Skeletal muscle tissue (tissue), 4 donors: ENCODE measurements around the gene SLC47A2. TPM values are rescaled to one million over a fixed set of nuclear protein-coding genes. Genes with fewer than 3 reads are reported as not detected.
A peak's percentile ranks its signal among the peaks of the same experiment; 100 is the strongest.

Source experiments
- H3K27ac ChIP-seq: one replicate; pipeline ENCODE4 v1.7.0; 2013; ENCODE audit warnings: mild to moderate bottlenecking, low read depth, low read length, inconsistent platforms
- H3K27me3 ChIP-seq, 3 donors: one replicate each; pipeline ENCODE4 v1.7.0; 2013; ENCODE audit warnings: low read length in 3 of 3; ENCODE audit not compliant: control insufficient read depth in 3 of 3, insufficient read depth in 3 of 3
- H3K36me3 ChIP-seq, 3 donors: one replicate each; pipeline ENCODE4 v1.7.0; 2013; ENCODE audit warnings: low read length in 3 of 3; ENCODE audit not compliant: control insufficient read depth in 3 of 3, insufficient read depth in 3 of 3
- H3K4me1 ChIP-seq, 3 donors: one replicate each; pipeline ENCODE4 v1.7.0; 2013; ENCODE audit warnings: low read length in 3 of 3, mild to moderate bottlenecking in 3 of 3; ENCODE audit not compliant: control insufficient read depth in 3 of 3, insufficient read depth in 3 of 3
- H3K4me3 ChIP-seq, 3 donors: one replicate each; pipeline ENCODE4 v1.7.0; 2013; ENCODE audit warnings: low read length in 3 of 3
- H3K9ac ChIP-seq, 3 donors: one replicate each; pipeline ENCODE4 v1.7.0; 2013; ENCODE audit warnings: low read length in 3 of 3, mild to moderate bottlenecking in 3 of 3, moderate library complexity in 2 of 3, low read depth in 1 of 3
- H3K9me3 ChIP-seq, 3 donors: one replicate each; pipeline ENCODE4 v1.7.0; 2013; ENCODE audit warnings: low read length in 3 of 3; ENCODE audit not compliant: control insufficient read depth in 3 of 3
- total RNA-seq: library from RNA; depleted of rRNA; stranded (reverse); fragments of >200 nt; gene quantifications from one replicate; pipeline ENCODE4 v1.2.3, GENCODE V29; 2014
- donor health status: Osteomylitis.

The SLC47A2 gene
- total RNA-seq, 1 donor from 2014 or later, result not detected

DNA sequence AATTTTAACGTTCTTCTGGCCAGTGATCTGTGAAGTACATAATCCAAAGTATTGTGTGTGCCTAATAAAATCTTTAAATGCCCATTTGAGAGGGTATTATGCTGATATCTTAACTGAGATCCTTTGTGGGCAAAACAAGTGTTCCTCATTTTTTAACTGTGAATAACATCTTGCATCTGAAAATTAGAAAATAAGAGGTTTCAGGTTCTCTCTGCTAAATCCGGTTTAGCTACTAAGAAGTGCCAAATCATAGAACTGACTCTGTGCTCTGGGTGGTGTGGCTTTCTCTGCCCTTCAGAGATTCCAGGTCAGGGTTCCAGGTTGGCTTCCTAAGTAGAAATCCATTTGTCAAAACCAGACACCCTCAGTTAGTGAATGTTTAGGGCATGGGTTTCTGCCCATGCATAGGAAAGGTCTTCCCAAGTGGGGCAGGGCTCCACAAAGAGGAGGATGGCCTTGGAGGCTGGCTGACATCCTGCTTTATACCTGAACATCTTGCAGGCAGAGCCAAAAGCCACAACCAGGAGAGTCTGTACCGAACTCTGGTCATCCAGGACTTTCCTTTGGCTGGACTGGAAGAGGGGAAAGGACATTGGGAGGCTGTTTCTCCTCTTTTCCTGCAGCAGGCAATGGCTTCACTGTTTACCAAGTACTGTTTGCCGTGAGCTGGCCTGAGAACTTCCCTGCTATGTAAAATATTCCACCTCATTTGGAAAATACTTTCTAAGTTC lies 59.4 kb downstream of the SLC47A2 start:
- no peaks in the 10 kb centered on the region for H3K27me3 ChIP-seq
- peaks cover 20 to 43% (median 32%) of the 10 kb centered on the region in 3 donors for H3K36me3 ChIP-seq
- H3K4me3 ChIP-seq, result no peak overlapping the region
- H3K9me3 ChIP-seq, result no peaks in the 10 kb centered on the region
- no peak overlapping the region for H3K27ac ChIP-seq
- peaks cover 12 to 15% (median 12%) of the 10 kb centered on the region in 3 donors for H3K4me1 ChIP-seq
- no peak overlapping the region for H3K9ac ChIP-seq

DNA sequence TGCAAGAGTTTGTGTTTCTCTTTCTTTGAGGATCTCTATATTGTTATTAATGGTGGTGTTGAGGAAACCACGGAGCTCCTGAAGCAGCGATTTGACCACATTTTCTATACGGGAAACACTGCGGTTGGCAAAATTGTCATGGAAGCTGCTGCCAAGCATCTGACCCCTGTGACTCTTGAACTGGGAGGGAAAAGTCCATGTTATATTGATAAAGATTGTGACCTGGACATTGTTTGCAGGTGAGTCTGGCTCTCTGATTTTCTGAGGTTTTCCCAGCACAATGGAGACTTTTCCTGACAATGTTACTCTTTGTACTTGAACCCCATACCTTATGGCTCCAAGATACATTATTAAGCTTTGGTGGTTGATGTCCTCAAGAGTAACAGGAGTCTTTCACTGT lies 60.0 kb downstream of the SLC47A2 start:
- Histone ChIP-seq H3K4me1 (peaks cover 17 to 22% (median 17%) of the 10 kb centered on the region in 3 donors), H3K27me3 (no peaks in the 10 kb centered on the region), H3K36me3 (peaks cover 18 to 39% (median 32%) of the 10 kb centered on the region in 3 donors), H3K4me3 (no peak overlapping the region), H3K27ac (no peak overlapping the region), H3K9me3 (no peaks in the 10 kb centered on the region), H3K9ac (no peak overlapping the region)

DNA sequence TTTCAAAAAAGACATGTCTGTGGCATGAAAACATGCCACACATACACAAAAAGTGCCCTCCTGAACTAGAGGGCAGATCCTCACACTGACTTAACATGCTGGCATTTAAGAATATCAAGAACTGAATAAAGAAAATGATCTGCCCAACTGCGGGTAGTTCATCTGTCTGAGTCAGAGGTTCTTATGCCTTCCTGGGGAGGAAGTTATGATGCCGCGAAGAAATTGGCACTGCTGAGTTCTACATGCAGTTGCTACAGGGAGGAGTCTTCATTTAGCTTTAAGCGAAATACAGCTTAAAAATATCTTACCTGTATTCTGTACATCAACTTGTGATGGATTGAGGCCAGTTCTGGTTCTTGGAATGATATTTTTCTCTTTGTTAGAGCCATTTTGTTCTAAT lies 61.5 kb downstream of the SLC47A2 start:
- H3K9me3 ChIP-seq, result no peaks in the 10 kb centered on the region
- no peak overlapping the region for H3K9ac ChIP-seq
- no peak overlapping the region for H3K27ac ChIP-seq
- no peaks in the 10 kb centered on the region for H3K27me3 ChIP-seq
- peaks cover 18 to 38% (median 29%) of the 10 kb centered on the region in 3 donors for H3K36me3 ChIP-seq
- no peak overlapping the region for H3K4me3 ChIP-seq
- peaks cover 17 to 24% (median 24%) of the 10 kb centered on the region in 3 donors for H3K4me1 ChIP-seq

DNA sequence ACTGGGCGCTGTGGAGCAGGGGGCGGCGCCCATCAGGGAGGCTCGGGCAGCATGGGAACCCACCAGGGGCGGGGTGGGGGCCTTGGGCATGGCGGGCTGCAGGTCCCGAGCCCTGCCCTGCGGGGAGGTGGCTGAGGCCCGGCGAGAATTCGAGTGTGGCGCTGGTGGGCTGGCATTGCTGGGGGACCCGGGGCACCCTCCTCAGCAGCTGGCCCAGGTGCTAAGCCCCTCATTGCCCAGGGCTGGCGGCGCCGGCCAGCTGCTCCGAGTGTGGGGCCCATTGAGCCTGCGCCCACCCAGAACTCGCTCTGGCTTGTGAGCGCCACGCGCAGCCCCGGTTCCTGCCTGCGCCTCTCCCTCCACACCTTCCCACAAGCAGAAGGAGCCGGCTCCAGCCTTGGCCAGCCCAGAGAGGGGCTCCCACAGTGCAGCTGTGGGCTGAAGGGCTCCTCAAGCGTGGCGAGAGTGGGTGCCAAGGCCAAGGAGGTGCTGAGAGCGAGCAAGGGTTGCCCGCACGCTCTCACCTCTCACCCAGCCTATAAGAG lies 62.0 kb downstream of the SLC47A2 start:
- no peak overlapping the region for H3K4me3 ChIP-seq
- H3K27me3 ChIP-seq, result no peaks in the 10 kb centered on the region
- H3K9ac ChIP-seq, result no peak overlapping the region
- H3K4me1 ChIP-seq, result peaks cover 18 to 23% (median 21%) of the 10 kb centered on the region in 3 donors
- H3K9me3 ChIP-seq, result no peaks in the 10 kb centered on the region
- peaks cover 18 to 38% (median 29%) of the 10 kb centered on the region in 3 donors for H3K36me3 ChIP-seq
- no peak overlapping the region for H3K27ac ChIP-seq

DNA sequence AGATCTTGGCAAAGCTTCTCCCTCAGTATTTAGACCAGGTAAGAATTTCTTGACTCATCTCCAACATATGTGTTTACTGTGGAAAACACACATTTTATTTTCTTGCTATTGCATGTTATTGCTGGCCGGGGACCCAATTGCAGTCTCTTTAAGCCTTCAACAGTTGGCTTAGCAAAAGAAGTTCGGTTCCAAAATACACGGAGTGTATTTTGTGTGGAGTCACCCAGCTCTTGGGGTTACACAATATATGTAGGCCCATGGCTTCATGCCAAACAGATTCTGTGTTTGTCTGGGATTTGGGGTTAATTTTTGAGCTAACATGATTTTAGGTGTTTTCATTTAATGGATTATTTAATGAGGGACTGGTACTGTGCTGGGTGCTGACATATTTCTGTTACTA lies 63.8 kb downstream of the SLC47A2 start:
- H3K27ac ChIP-seq, result no peak overlapping the region
- H3K36me3 ChIP-seq, result peaks cover 18 to 32% (median 29%) of the 10 kb centered on the region in 3 donors
- H3K4me1 ChIP-seq, result peaks cover 21 to 28% (median 22%) of the 10 kb centered on the region in 3 donors
- no peak overlapping the region for H3K4me3 ChIP-seq
- H3K9me3 ChIP-seq, result no peaks in the 10 kb centered on the region
- H3K9ac ChIP-seq, result no peak overlapping the region
- no peaks in the 10 kb centered on the region for H3K27me3 ChIP-seq

DNA sequence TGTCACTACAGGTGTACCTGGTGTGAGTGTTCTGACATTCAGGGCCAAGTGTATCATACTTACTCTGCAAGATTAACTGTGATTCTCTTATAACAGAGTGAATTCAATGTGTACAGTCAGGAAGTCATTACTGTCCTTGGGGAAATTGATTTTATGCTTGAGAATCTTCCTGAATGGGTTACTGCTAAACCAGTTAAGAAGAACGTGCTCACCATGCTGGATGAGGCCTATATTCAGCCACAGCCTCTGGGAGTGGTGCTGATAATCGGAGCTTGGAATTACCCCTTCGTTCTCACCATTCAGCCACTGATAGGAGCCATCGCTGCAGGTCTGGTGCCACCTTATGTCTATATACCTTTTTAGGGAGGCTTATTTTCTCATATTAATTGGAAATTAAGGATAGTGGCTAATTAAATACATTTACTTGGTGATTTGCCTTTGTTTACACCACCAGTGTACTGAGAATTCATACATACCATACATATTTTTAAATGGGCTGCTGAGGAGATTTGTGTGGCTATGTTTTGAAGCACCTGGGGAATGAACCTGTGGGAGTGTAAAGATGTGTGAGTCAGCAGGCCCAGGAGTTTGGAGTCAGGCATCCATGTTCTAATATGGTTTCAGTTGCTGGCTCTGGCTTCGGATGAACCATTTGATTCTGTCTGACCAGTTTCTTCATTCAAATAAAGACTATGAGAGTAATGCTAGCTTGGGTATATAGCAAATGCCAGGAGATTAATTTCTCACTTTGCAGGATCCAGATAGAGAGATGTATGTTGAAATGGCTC lies 64.7 kb downstream of the SLC47A2 start:
- Histone ChIP-seq H3K27ac (no peak overlapping the region), H3K4me3 (peak overlapping the region in 1 of 3 donors; percentile 24), H3K4me1 (peaks cover 27 to 37% (median 30%) of the 10 kb centered on the region in 3 donors), H3K9ac (no peak overlapping the region), H3K9me3 (no peaks in the 10 kb centered on the region), H3K27me3 (no peaks in the 10 kb centered on the region), H3K36me3 (peaks cover 13 to 25% (median 22%) of the 10 kb centered on the region in 3 donors)

DNA sequence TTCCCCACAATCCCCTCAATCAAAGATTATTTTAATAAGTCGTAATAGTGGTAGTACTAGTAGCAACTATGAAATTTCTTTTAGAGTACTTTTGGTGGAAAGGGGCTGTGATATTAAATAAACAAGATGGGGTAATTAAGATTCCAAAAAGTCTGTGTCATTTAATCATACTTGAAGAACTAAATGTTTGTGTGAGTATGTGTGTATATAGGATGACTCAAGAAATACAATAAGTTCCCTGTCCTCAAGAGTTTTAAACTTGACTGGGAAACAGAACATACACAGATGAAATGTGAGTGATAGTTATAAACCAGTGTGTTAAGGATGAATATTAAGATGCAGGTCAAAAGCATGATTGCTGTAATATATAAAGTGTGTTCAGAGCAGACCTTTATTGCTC lies 65.6 kb downstream of the SLC47A2 start:
- no peaks in the 10 kb centered on the region for H3K27me3 ChIP-seq
- H3K4me3 ChIP-seq, result no peak overlapping the region
- peaks cover 5 to 17% (median 14%) of the 10 kb centered on the region in 3 donors for H3K36me3 ChIP-seq
- peak overlapping the region in 1 of 3 donors; percentile 48 for H3K9ac ChIP-seq
- H3K27ac ChIP-seq, result no peak overlapping the region
- H3K9me3 ChIP-seq, result no peaks in the 10 kb centered on the region
- H3K4me1 ChIP-seq, result peaks cover 29 to 41% (median 30%) of the 10 kb centered on the region in 3 donors

DNA sequence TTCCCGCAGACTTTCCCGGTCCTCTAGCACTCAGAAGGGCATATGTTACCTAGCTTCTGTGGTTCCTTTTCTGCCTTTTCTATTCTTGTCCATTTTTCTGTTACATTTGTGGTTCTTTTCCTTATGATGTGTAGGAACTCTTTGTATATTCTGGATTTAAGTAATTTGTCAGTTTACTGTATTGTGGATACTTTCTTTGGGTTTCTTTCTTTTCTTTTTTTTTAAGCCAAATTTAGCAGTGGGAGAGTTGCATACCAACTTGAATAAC lies 67.2 kb downstream of the SLC47A2 start:
- H3K9me3 ChIP-seq, result no peaks in the 10 kb centered on the region
- H3K27me3 ChIP-seq, result no peaks in the 10 kb centered on the region
- H3K4me1 ChIP-seq, result peaks cover 30 to 43% (median 30%) of the 10 kb centered on the region in 3 donors
- H3K27ac ChIP-seq, result peak overlapping the region; percentile 90
- H3K36me3 ChIP-seq, result peaks cover 0 to 5% (median 0%) of the 10 kb centered on the region in 3 donors
- H3K9ac ChIP-seq, result peak overlapping the region; percentile 79 to 92 (median 92)
- H3K4me3 ChIP-seq, result peak overlapping the region; percentile 85 to 97 (median 95)

DNA sequence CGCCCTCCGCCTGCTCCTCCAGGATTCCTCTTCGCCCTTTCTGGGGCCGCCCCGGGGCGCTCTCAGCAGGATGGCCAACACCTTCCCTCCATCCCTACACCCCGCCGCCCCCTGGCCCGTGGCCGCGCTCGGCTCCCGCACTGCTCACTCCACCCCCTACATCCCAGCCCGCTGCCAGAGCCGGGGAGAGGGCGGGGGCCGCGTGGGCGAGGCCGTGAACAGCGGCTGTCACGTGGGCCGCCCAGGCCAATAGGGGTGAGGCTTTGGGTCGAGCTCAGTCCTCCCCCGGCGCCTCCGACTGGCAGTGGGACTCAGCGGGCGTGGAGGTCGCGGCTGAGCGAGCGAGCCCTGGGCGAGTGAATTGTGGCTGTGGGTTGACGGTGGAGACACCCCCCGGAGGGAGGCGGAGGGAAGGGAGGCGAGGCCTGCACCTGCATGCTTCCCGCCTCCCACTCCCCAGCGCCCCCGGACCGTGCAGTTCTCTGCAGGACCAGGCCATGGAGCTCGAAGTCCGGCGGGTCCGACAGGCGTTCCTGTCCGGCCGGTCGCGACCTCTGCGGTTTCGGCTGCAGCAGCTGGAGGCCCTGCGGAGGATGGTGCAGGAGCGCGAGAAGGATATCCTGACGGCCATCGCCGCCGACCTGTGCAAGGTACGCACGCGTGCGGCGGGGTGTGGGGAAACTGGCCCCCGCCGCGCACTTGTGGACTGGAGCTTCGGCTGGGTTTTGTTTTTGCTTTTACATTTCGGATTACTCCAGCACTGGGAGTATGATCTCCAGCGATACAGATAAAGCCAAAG lies 67.7 kb downstream of the SLC47A2 start, which contains the start of gene ALDH3A2:
Gene ALDH3A2, plus strand, starts transcription at position 277 of the 799 bp plus-strand sequence. Its CDS starts 221 bp downstream, at position 498.
- Histone ChIP-seq H3K36me3 (peaks cover 0 to 5% (median 0%) of the 10 kb centered on the region in 3 donors), H3K4me3 (peak within 1 kb of the TSS; percentile 85 to 97 (median 95)), H3K9ac (peak within 1 kb of the TSS; percentile 79 to 96 (median 92)), H3K4me1 (peaks cover 30 to 43% (median 30%) of the 10 kb centered on the region in 3 donors), H3K27me3 (no peaks in the 10 kb centered on the region), H3K27ac (peak within 1 kb of the TSS; percentile 90), H3K9me3 (no peaks in the 10 kb centered on the region)
